IMR-90 (cell line): Measurements from ENCODE around the gene CLASRP. TPM values are rescaled to one million over a fixed set of nuclear protein-coding genes. Genes with fewer than 3 reads are reported as not detected.

ENCODE experiments used
- ATAC-seq: fragments of 200-7000 bp; cut with Tn5 transposase; 2 replicates; pipeline ENCODE4 v1.9.1; 2020; ENCODE audit warnings: low read depth, mild to moderate bottlenecking, moderate library complexity
- BruUV-seq: library from RNA; stranded (reverse); fragments of 400-500 nt; replicated peaks from 2 replicates; lab custom pipeline; 2021; lab: Mats Ljungman, UMichigan
- CTCF ChIA-PET: fragments of 300-600 bp; formaldehyde crosslinking; extraction: SDS; loops from one replicate; lab custom pipeline; 2021; ENCODE audit warnings: antibody characterized with exemption; lab: Yijun Ruan, JAX
- POLR2A ChIA-PET: fragments of 300-600 bp; sonication (Branson Sonifier 250); formaldehyde crosslinking; loops from one replicate; lab custom pipeline; 2022; ENCODE audit warnings: antibody characterized with exemption; ENCODE audit not compliant: unreplicated experiment; lab: Charles Lee
- DNase-seq: peaks from one replicate; pipeline ENCODE4 v3.0.0; 2013
- H2AFZ ChIP-seq: replicated peaks from 2 replicates; pipeline ENCODE3; 2013; ENCODE audit warnings: low read length, mild to moderate bottlenecking; ENCODE audit not compliant: poor library complexity
- H2AK5ac ChIP-seq: 2 replicates; pipeline ENCODE4 v1.6.1; 2013; ENCODE audit warnings: low read depth, low read length, inconsistent platforms
- H2AK9ac ChIP-seq: replicated peaks from 2 replicates; pipeline ENCODE3; 2013; ENCODE audit warnings: mild to moderate bottlenecking, low read depth, low read length, moderate library complexity; ENCODE audit not compliant: poor library complexity
- H2BK120ac ChIP-seq: 2 replicates; pipeline ENCODE4 v1.6.1; 2013; ENCODE audit warnings: low read depth, low read length, inconsistent platforms
- H2BK15ac ChIP-seq: 3 replicates; pipeline ENCODE4 v1.6.1; 2013; ENCODE audit warnings: low read depth, low read length, inconsistent platforms
- H2BK20ac ChIP-seq: 2 replicates; pipeline ENCODE4 v1.6.1; 2013; ENCODE audit warnings: low read depth, mild to moderate bottlenecking, inconsistent platforms, low read length, moderate library complexity
- H2BK5ac ChIP-seq: 2 replicates; pipeline ENCODE4 v1.6.1; 2013; ENCODE audit warnings: mild to moderate bottlenecking, low read depth, low read length, inconsistent platforms; ENCODE audit not compliant: poor library complexity, severe bottlenecking
- H3K14ac ChIP-seq: replicated peaks from 2 replicates; pipeline ENCODE4 v1.6.1; 2013; ENCODE audit warnings: low read depth, low read length, inconsistent platforms
- H3K18ac ChIP-seq: 2 replicates; pipeline ENCODE4 v1.6.1; 2013; ENCODE audit warnings: low read depth, low read length, control low read depth
- H3K23ac ChIP-seq: 2 replicates; pipeline ENCODE4 v1.6.1; 2013; ENCODE audit warnings: low read depth, low read length, inconsistent platforms
- H3K27ac ChIP-seq: 2 replicates; pipeline ENCODE4 v1.5.1; 2013; ENCODE audit warnings: mild to moderate bottlenecking, control low read depth, low read length; ENCODE audit not compliant: insufficient read depth
- H3K27me3 ChIP-seq: 2 replicates; pipeline ENCODE4 v1.6.1; 2013; ENCODE audit warnings: low read length; ENCODE audit not compliant: control insufficient read depth, insufficient read depth
- H3K36me3 ChIP-seq: 2 replicates; pipeline ENCODE4 v1.6.1; 2013; ENCODE audit warnings: low read length, mixed read lengths; ENCODE audit not compliant: control insufficient read depth, insufficient read depth
- H3K4ac ChIP-seq: 2 replicates; pipeline ENCODE4 v1.6.1; 2013; ENCODE audit warnings: low read depth, low read length, inconsistent platforms
- H3K4me1 ChIP-seq: 2 replicates; pipeline ENCODE4 v1.6.1; 2013; ENCODE audit warnings: low read length, mixed read lengths; ENCODE audit not compliant: control insufficient read depth, insufficient read depth
- H3K4me2 ChIP-seq: 2 replicates; pipeline ENCODE4 v1.6.1; 2013; ENCODE audit warnings: low read depth, mild to moderate bottlenecking, control low read depth, low read length, moderate library complexity
- H3K4me3 ChIP-seq: 2 replicates; pipeline ENCODE4 v1.5.1; 2013; ENCODE audit warnings: low read depth, mild to moderate bottlenecking, control low read depth, low read length, moderate library complexity; ENCODE audit not compliant: insufficient read depth
- H3K56ac ChIP-seq: 2 replicates; pipeline ENCODE4 v1.6.1; 2013; ENCODE audit warnings: low read length, inconsistent platforms; ENCODE audit not compliant: insufficient read depth; ENCODE audit errors: extremely low read depth
- H3K79me1 ChIP-seq, 2 experiments: 2 replicates each; pipeline ENCODE4 v1.6.1; 2013; ENCODE audit warnings: low read length in 2 of 2, inconsistent platforms in 1 of 2, low read depth in 1 of 2
- H3K9ac ChIP-seq: 2 replicates; pipeline ENCODE4 v1.6.1; 2013; ENCODE audit warnings: low read depth, low read length, control low read depth
- H3K9me1 ChIP-seq: 2 replicates; pipeline ENCODE4 v1.6.1; 2013; ENCODE audit warnings: low read length, inconsistent platforms; ENCODE audit not compliant: insufficient read depth
- H3K9me3 ChIP-seq: 2 replicates; pipeline ENCODE4 v1.6.1; 2013; ENCODE audit warnings: low read length; ENCODE audit not compliant: control insufficient read depth, insufficient read depth
- H4K20me1 ChIP-seq: 2 replicates; pipeline ENCODE4 v1.6.1; 2013; ENCODE audit warnings: low read length, inconsistent platforms; ENCODE audit not compliant: insufficient read depth
- H4K5ac ChIP-seq: 2 replicates; pipeline ENCODE4 v1.6.1; 2013; ENCODE audit warnings: mild to moderate bottlenecking, low read depth, low read length, control low read depth
- H4K8ac ChIP-seq, 2 experiments: 2 replicates each; pipeline ENCODE4 v1.6.1; 2013; ENCODE audit warnings: low read depth in 2 of 2, low read length in 2 of 2, control low read depth in 1 of 2, inconsistent platforms in 1 of 2
- H4K91ac ChIP-seq: 2 replicates; pipeline ENCODE4 v1.6.1; 2013; ENCODE audit warnings: low read depth, low read length, inconsistent platforms; ENCODE audit not compliant: insufficient read depth
- BHLHE40 ChIP-seq: fragments of 150-350 bp; IDR thresholded peaks from 2 replicates; pipeline ENCODE4 v1.6.1; 2016; ENCODE audit warnings: mild to moderate bottlenecking, low read depth, low read length
- CEBPB ChIP-seq: IDR thresholded peaks from 2 replicates; pipeline ENCODE4 v1.6.1; 2012; ENCODE audit warnings: low read depth, low read length, improper control_type of control experiment
- CHD1 ChIP-seq: IDR thresholded peaks from 2 replicates; pipeline ENCODE4 v1.6.1; 2012; ENCODE audit warnings: low read depth, low read length, improper control_type of control experiment
- ELK1 ChIP-seq: fragments of 150-350 bp; IDR thresholded peaks from 2 replicates; pipeline ENCODE4 v1.6.1; 2016; ENCODE audit warnings: low read depth, mild to moderate bottlenecking, low read length, moderate library complexity, borderline replicate concordance
- FOS ChIP-seq: fragments of 150-350 bp; IDR thresholded peaks from 2 replicates; pipeline ENCODE4 v1.6.1; 2016; ENCODE audit warnings: low read depth, low read length
- MAFK ChIP-seq: IDR thresholded peaks from 2 replicates; pipeline ENCODE4 v1.6.1; 2012; ENCODE audit warnings: low read depth, low read length, improper control_type of control experiment
- MAZ ChIP-seq: IDR thresholded peaks from 2 replicates; pipeline ENCODE4 v1.6.1; 2012; ENCODE audit warnings: low read depth, mild to moderate bottlenecking, low read length, improper control_type of control experiment, moderate library complexity, borderline replicate concordance
- MXI1 ChIP-seq: IDR thresholded peaks from 2 replicates; pipeline ENCODE4 v1.6.1; 2012; ENCODE audit warnings: low read depth, mild to moderate bottlenecking, low read length, moderate library complexity, borderline replicate concordance
- NFE2L2 ChIP-seq: fragments of 150-350 bp; IDR thresholded peaks from 2 replicates; pipeline ENCODE4 v1.6.1; 2016; ENCODE audit warnings: low read depth, mild to moderate bottlenecking, low read length
- POLR2A ChIP-seq: IDR thresholded peaks from 2 replicates; pipeline ENCODE4 v1.6.1; 2012; ENCODE audit warnings: mild to moderate bottlenecking, low read depth, low read length
- RAD21 ChIP-seq: IDR thresholded peaks from 2 replicates; pipeline ENCODE4 v1.6.1; 2012; ENCODE audit warnings: low read length, improper control_type of control experiment
- RCOR1 ChIP-seq: IDR thresholded peaks from 2 replicates; pipeline ENCODE4 v1.6.1; 2012; ENCODE audit warnings: mild to moderate bottlenecking, low read length, improper control_type of control experiment; ENCODE audit not compliant: insufficient replicate concordance
- RFX5 ChIP-seq: IDR thresholded peaks from 2 replicates; pipeline ENCODE4 v1.8.0; 2012; ENCODE audit warnings: low read depth, mild to moderate bottlenecking, low read length, moderate library complexity
- SMC3 ChIP-seq: fragments of 150-350 bp; IDR thresholded peaks from 2 replicates; pipeline ENCODE4 v1.6.1; 2016; ENCODE audit warnings: low read depth, mild to moderate bottlenecking, antibody characterized with exemption, low read length, moderate library complexity
- WGBS, 2 experiments: methylation state at CpG; one replicate each; pipeline versions ENCODE4 v1.1.5 to v1.1.7; 2013; ENCODE audit warnings: missing lambda C conversion rate in 2 of 2; ENCODE audit not compliant: insufficient read length in 1 of 2; ENCODE audit errors: extremely low coverage in 2 of 2; 5-methylcytosine and 5-hydroxymethylcytosine counted together
- dilution Hi-C: fragments of 300-500 bp; cut with HindIII; formaldehyde crosslinking; loops from one replicate; pipeline ENCODE4 v1.14.3; 2018; ENCODE audit warnings: low sequenced_read_pairs; ENCODE audit not compliant: unreplicated experiment
- in situ Hi-C: fragments of 300-500 bp; cut with MboI; formaldehyde crosslinking; loops from 3 replicates; pipeline ENCODE4 v1.14.3; 2019; ENCODE audit warnings: low sequenced_read_pairs, inconsistent platforms, mixed read lengths
- intact Hi-C: fragments of 100-400 bp; cut with micrococcal nuclease; formaldehyde crosslinking; loops from 2 replicates; pipeline ENCODE4 v1.10.0; 2022
- polyA plus RNA-seq, 3 experiments: library from polyadenylated mRNA; depleted of rRNA; stranded (reverse); fragments of >200 nt; gene quantifications; 2 replicates each; pipeline ENCODE4 v1.2.3, GENCODE V29; 2012; ENCODE audit warnings: low replicate concordance in 1 of 3
- total RNA-seq: library from RNA; depleted of rRNA; stranded (reverse); fragments of >200 nt; gene quantifications from 2 replicates; pipeline ENCODE4 v1.2.3, GENCODE V29; 2012
- TF ChIP-seq, protein P1 (sequence below): fragments of 150-350 bp; IDR thresholded peaks from 2 replicates; pipeline ENCODE4 v1.6.1; 2017; ENCODE audit warnings: mild to moderate bottlenecking, antibody characterized with exemption, low read length, low read depth
- TF ChIP-seq, protein P2 (sequence below): conservative IDR thresholded peaks from 2 replicates; pipeline ENCODE4 v1.5.1; 2012; ENCODE audit warnings: mild to moderate bottlenecking, low read depth, low read length, improper control_type of control experiment

Gene CLASRP
- total and polyA plus RNA-seq, 2 of the 4 experiments (the other 2 are of a cell fraction): 19.9 to 31.7 TPM

DNA sequence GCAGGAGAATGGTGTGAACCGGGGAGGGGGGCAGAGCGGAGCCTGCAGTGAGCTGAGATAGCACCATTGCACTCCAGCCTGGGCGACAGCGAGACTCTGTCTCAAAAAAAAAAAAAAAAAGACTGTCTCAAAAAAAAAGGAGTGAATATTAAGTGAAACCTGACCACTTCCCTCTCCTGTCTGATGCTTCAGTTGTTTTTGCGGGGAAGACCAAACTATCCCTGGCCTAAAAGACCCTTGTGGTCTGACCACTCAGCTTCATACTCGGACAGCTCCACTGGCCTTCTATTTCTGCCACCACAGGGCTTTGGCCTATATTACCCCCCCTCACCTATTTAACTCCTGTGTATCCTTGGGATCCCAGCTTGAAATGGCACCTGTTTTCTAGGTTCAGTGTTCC lies 2.3 kb downstream of the CLASRP start:
- Histone ChIP-seq H2BK120ac (no peak overlapping the region), H2BK20ac (no peak overlapping the region), H4K5ac (no peak overlapping the region), H3K18ac (no peak overlapping the region), H3K27ac (no peak overlapping the region), H3K4me2 (no peak overlapping the region), H3K14ac (no peak overlapping the region), H4K91ac (no peak overlapping the region), H3K79me1 (peaks cover 36 to 56% of the 10 kb centered on the region in 2 experiments), H3K23ac (no peak overlapping the region), H3K4me3 (no peak overlapping the region), H2AK9ac (no peak overlapping the region), H3K27me3 (no peaks in the 10 kb centered on the region), H3K4ac (no peak overlapping the region), H2AK5ac (no peak overlapping the region), H2AFZ (no peak overlapping the region), H3K9me1 (peaks cover 21% of the 10 kb centered on the region), H3K9ac (no peak overlapping the region), H3K9me3 (no peaks in the 10 kb centered on the region), H2BK5ac (no peak overlapping the region), H4K8ac (no peak overlapping the region), H3K36me3 (peaks cover 42% of the 10 kb centered on the region), H4K20me1 (peaks cover 62% of the 10 kb centered on the region), H3K4me1 (peaks cover 11% of the 10 kb centered on the region), H2BK15ac (no peak overlapping the region), H3K56ac (no peak overlapping the region)
- BruUV-seq: no TSS peak
- no peak for DNase-seq
- WGBS, 2 experiments: no CpG with 5 or more reads among the region's 6 CpGs
- TF ChIP-seq MXI1 (no peak), BHLHE40 (no peak), RAD21 (no peak), SMC3 (no peak), RCOR1 (no peak), RFX5 (no peak), ELK1 (no peak), NFE2L2 (no peak), POLR2A (no peak), MAFK (no peak), CEBPB (no peak), FOS (no peak), CHD1 (no peak), MAZ (no peak)
- TF ChIP-seq, protein P1, sequence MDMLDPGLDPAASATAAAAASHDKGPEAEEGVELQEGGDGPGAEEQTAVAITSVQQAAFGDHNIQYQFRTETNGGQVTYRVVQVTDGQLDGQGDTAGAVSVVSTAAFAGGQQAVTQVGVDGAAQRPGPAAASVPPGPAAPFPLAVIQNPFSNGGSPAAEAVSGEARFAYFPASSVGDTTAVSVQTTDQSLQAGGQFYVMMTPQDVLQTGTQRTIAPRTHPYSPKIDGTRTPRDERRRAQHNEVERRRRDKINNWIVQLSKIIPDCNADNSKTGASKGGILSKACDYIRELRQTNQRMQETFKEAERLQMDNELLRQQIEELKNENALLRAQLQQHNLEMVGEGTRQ: no peak
- TF ChIP-seq, protein P2, sequence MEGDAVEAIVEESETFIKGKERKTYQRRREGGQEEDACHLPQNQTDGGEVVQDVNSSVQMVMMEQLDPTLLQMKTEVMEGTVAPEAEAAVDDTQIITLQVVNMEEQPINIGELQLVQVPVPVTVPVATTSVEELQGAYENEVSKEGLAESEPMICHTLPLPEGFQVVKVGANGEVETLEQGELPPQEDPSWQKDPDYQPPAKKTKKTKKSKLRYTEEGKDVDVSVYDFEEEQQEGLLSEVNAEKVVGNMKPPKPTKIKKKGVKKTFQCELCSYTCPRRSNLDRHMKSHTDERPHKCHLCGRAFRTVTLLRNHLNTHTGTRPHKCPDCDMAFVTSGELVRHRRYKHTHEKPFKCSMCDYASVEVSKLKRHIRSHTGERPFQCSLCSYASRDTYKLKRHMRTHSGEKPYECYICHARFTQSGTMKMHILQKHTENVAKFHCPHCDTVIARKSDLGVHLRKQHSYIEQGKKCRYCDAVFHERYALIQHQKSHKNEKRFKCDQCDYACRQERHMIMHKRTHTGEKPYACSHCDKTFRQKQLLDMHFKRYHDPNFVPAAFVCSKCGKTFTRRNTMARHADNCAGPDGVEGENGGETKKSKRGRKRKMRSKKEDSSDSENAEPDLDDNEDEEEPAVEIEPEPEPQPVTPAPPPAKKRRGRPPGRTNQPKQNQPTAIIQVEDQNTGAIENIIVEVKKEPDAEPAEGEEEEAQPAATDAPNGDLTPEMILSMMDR: no peak
- ChIA-PET CTCF (no interaction called here), POLR2A (no interaction called here)
- dilution Hi-C loops (no loop called here), intact Hi-C loops (no loop called here), in situ Hi-C loops (no loop called here)
- ATAC-seq: no peak
